Measurements from ENCODE around the gene TNRC6A. TPM values are rescaled to one million over a fixed set of nuclear protein-coding genes. Genes with fewer than 3 reads are reported as not detected.
"Not testable (repeated sequence)": the region's sequence is repeated elsewhere in the genome, so short reads cannot be mapped to it uniquely, and the experiment has no call there.

TNRC6A gene
- total and polyA plus RNA-seq, 10 of the 15 experiments (the other 5 are each of a cell fraction or from before 2014, with no cell fraction given) = 4.6 to 41.3 (median 29.7) TPM

- DNase-seq (ENCODE audit: low read depth, low spot score); intact Hi-C loops (cut with micrococcal nuclease; ENCODE audit: unreplicated experiment): not testable (repeated sequence)
- SMC1A ChIA-PET (ENCODE audit: uncharacterized antibody, unreplicated experiment) = interaction anchor here (0.9 kb wide), 2 partner anchors 43 to 155 kb away, joined by 3 read pairs; no protein-coding TSS in a partner anchor
Observed at GRCh38 chr16:24707760-24708159, 21.7 kb upstream of the TNRC6A start.

GRCh38 chr16:24713379-24713778 lies 16.1 kb upstream of the TNRC6A start:
- BruUV-seq (replicated peaks) = no TSS peak
- H3K4me1 ChIP-seq (ENCODE audit: control insufficient read depth, insufficient read depth, low read length) = no peaks in the 10 kb centered on the region
- H3K9me3 ChIP-seq (replicated peaks; ENCODE audit: control insufficient read depth, insufficient read depth, low read length) = no peaks in the 10 kb centered on the region; the same call in 2 of the 3 replicates
- no peak overlapping the region for H2AFZ ChIP-seq (ENCODE audit: control insufficient read depth, low read depth, low read length)
- no peak overlapping the region for H3K4me3 ChIP-seq
- no peak overlapping the region for H3K27ac ChIP-seq (ENCODE audit: control insufficient read depth, insufficient read depth)
- in situ Hi-C loops (cut with MboI) = no loop called here
- RAD21 ChIA-PET (ENCODE audit: unreplicated experiment) = no interaction called here
- ATAC-seq = no peak
- no peaks in the 10 kb centered on the region for H3K79me2 ChIP-seq (ENCODE audit: control insufficient read depth, insufficient read depth, low read length)
- TF ChIP-seq CBX5 (IDR thresholded peaks at IDR 0.05; ENCODE audit: low read depth) (0 out of 2 replicates have a peak, but pooled peaks have one; percentile 35), ZBTB4 (CRISPR knock-in tag; IDR thresholded peaks at IDR 0.05) (no peak)
- H3K36me3 ChIP-seq (ENCODE audit: control insufficient read depth in 2 of 2, insufficient read depth in 2 of 2, low read length in 1 of 2) = no peaks in the 10 kb centered on the region
- CTCF ChIA-PET = interaction anchor here (0.7 kb wide), 1 partner anchor 25 kb away, joined by 4 read pairs; no protein-coding TSS in a partner anchor
- H3K9ac ChIP-seq (ENCODE audit: control insufficient read depth, insufficient read depth, low read length) = no peak overlapping the region
- SMC1A ChIA-PET (ENCODE audit: uncharacterized antibody, unreplicated experiment) = no interaction called here
- no peaks in the 10 kb centered on the region for H3K27me3 ChIP-seq (replicated peaks in 1 of 2; ENCODE audit: control insufficient read depth in 2 of 2, insufficient read depth in 2 of 2, low read length in 1 of 2)
- DNase-seq (ENCODE audit: low read depth, low spot score) = no peak
- no peak for FAIRE-seq
- H4K20me1 ChIP-seq (ENCODE audit: control insufficient read depth, insufficient read depth) = no peaks in the 10 kb centered on the region
- no peak overlapping the region for H3K4me2 ChIP-seq (ENCODE audit: control insufficient read depth, insufficient read depth)
- intact Hi-C loops (cut with micrococcal nuclease; ENCODE audit: unreplicated experiment) = no loop called here
- POLR2A ChIA-PET = no interaction called here

More at GRCh38 chr16:24707760-24708159, 21.7 kb upstream of the TNRC6A start:
- H4K20me1 ChIP-seq (ENCODE audit: control insufficient read depth, insufficient read depth); FAIRE-seq; H3K27ac ChIP-seq (ENCODE audit: control insufficient read depth, insufficient read depth); BruUV-seq (replicated peaks); H3K9ac ChIP-seq (ENCODE audit: control insufficient read depth, insufficient read depth, low read length); H3K9me3 ChIP-seq (replicated peaks; ENCODE audit: control insufficient read depth, insufficient read depth, low read length); H3K36me3 ChIP-seq (ENCODE audit: control insufficient read depth in 2 of 2, insufficient read depth in 2 of 2, low read length in 1 of 2); H3K4me2 ChIP-seq (ENCODE audit: control insufficient read depth, insufficient read depth); ATAC-seq; CTCF ChIA-PET; H3K27me3 ChIP-seq (replicated peaks in 1 of 2; ENCODE audit: control insufficient read depth in 2 of 2, insufficient read depth in 2 of 2, low read length in 1 of 2); H3K4me1 ChIP-seq (ENCODE audit: control insufficient read depth, insufficient read depth, low read length); in situ Hi-C loops (cut with MboI); H3K4me3 ChIP-seq; POLR2A ChIA-PET; H3K79me2 ChIP-seq (ENCODE audit: control insufficient read depth, insufficient read depth, low read length); H2AFZ ChIP-seq (ENCODE audit: control insufficient read depth, low read depth, low read length): not testable (repeated sequence)
- 39% methylated on average over 7 of the region's 7 CpGs for WGBS (ENCODE audit: insufficient coverage, insufficient replicate concordance, low lambda C conversion rate, missing lambda C conversion rate)
- RAD21 ChIA-PET (ENCODE audit: unreplicated experiment) = interaction anchor here (0.7 kb wide), 1 partner anchor 508 kb away, joined by 3 read pairs; no protein-coding TSS in a partner anchor
